Endothelial cell of umbilical vein (primary cell): ENCODE results near the gene BBX.

Source experiments
- CTCF ChIP-seq, 2 donors: IDR thresholded peaks; 1 replicate in 1 of 2; 2 replicates in 1 of 2; pipeline ENCODE4 v1.5.1; 2011; ENCODE audit warnings: low read length in 2 of 2, mild to moderate bottlenecking in 2 of 2, moderate library complexity in 2 of 2, control low read depth in 1 of 2, inconsistent platforms in 1 of 2, low read depth in 1 of 2; ENCODE audit not compliant: insufficient read depth in 1 of 2; ENCODE audit errors: extremely low read depth in 1 of 2
- EZH2 ChIP-seq: IDR thresholded peaks from 2 replicates; pipeline ENCODE4 v1.6.1; 2012; ENCODE audit warnings: borderline replicate concordance, low read depth, mild to moderate bottlenecking, moderate library complexity, low read length, inconsistent platforms; ENCODE audit not compliant: severe bottlenecking
- JUN ChIP-seq: IDR thresholded peaks from 2 replicates; pipeline ENCODE4 v1.6.1; 2011; ENCODE audit warnings: borderline replicate concordance, low read depth; ENCODE audit not compliant: insufficient read length, insufficient read depth
- POLR2A ChIP-seq: IDR thresholded peaks from 2 replicates; pipeline ENCODE4 v1.6.1; 2012; ENCODE audit warnings: low read depth, mild to moderate bottlenecking, control low read depth, low read length
- POLR2AphosphoS5 ChIP-seq: IDR thresholded peaks from 2 replicates; pipeline ENCODE4 v1.6.1; 2012; ENCODE audit warnings: low read depth, mild to moderate bottlenecking, control low read depth, low read length, moderate library complexity; ENCODE audit not compliant: insufficient read depth

GRCh38 chr3:107826727-107827126, 304.0 kb downstream of the BBX start:
- TF ChIP-seq EZH2 (no peak), JUN (no peak), POLR2AphosphoS5 (no peak), POLR2A (no peak), CTCF (IDR thresholded peaks at IDR 0.05; ENCODE audit: extremely low read depth in 1 of 2, insufficient read depth in 1 of 2, low read depth in 1 of 2, low read length in 2 of 2) (no peak)
